T-helper 1 cell (primary cell): ENCODE results near the gene VKORC1L1.
"Not testable (repeated sequence)": the region's sequence is repeated elsewhere in the genome, so short reads cannot be mapped to it uniquely, and the experiment has no call there.

ENCODE experiments used
- DNase-seq, 5 donors: peaks; one replicate each; pipeline ENCODE4 v3.0.0-alpha.2; 2012 to 2020

The VKORC1L1 gene

GRCh38 chr7:65979583-65980477 is 107.0 kb downstream of the VKORC1L1 start:
- no peak for DNase-seq

GRCh38 chr7:65980478-65981250 is 107.8 kb downstream of the VKORC1L1 start:
- DNase-seq, result peak; percentile 26 to 79 (median 39)

- peak; percentile 71 to 89 (median 81) for DNase-seq
These were observed 109.3 kb downstream of the VKORC1L1 start, which contains the start of gene GUSB for GRCh38 chr7:65981965-65982792. Gene GUSB (minus strand): TSS chr7:65982213. CDS start chr7:65982183, 30 bp downstream.

- no peak for DNase-seq
These were observed 111.2 kb downstream of the VKORC1L1 start for GRCh38 chr7:65983965-65984658.

GRCh38 chr7:65988084-65988483 is 115.2 kb downstream of the VKORC1L1 start:
- no peak for DNase-seq

GRCh38 chr7:65988503-65988902 is 115.6 kb downstream of the VKORC1L1 start:
- not testable (repeated sequence) for DNase-seq

GRCh38 chr7:65989694-65990080 is 116.8 kb downstream of the VKORC1L1 start:
- no peak for DNase-seq

- DNase-seq, result not testable (repeated sequence)
These were observed 119.0 kb downstream of the VKORC1L1 start for GRCh38 chr7:65991829-65992228.

GRCh38 chr7:65992526-65992925 is 119.7 kb downstream of the VKORC1L1 start:
- DNase-seq, result no peak

GRCh38 chr7:65994984-65995383 is 122.1 kb downstream of the VKORC1L1 start:
- not testable (repeated sequence) for DNase-seq

- DNase-seq, result not testable (repeated sequence)
These were observed 128.0 kb downstream of the VKORC1L1 start for GRCh38 chr7:66000823-66001417.

- not testable (repeated sequence) for DNase-seq
These were observed 132.3 kb downstream of the VKORC1L1 start for GRCh38 chr7:66005115-66005671.

GRCh38 chr7:66007232-66007631 is 134.4 kb downstream of the VKORC1L1 start:
- no peak for DNase-seq
